GM04503 (cell line): ENCODE results near the gene ROCK1.

Experiments
- DNase-seq: peaks from one replicate; pipeline ENCODE4 v3.0.0-alpha.2; 2012; ENCODE audit warnings: low read depth

ROCK1 gene

GRCh38 chr18:21105936-21106335 lies 5.7 kb downstream of the ROCK1 start:
- no peak for DNase-seq

DNA sequence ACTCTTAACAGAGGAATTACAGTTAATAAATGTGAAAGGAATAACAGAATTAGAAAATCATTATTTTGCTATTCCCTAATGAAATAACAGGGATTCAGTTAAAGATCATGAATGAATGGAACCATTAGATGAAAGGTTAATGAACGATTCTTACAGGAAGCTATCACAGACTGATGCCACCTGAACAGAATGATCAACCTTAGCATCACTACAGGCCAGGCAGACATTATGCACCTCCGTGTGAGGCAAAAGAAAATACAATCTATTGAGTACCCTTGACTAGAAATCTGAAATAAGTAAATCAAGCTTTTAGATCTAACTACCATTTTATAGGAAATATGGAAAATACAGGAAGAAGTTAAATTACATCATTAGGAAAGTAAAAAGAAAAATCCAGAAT lies 10.4 kb downstream of the ROCK1 start:
- no peak for DNase-seq

GRCh38 chr18:21100678-21101077 lies 10.9 kb downstream of the ROCK1 start:
- DNase-seq: no peak

GRCh38 chr18:21100146-21100545 lies 11.5 kb downstream of the ROCK1 start:
- DNase-seq: no peak

DNA sequence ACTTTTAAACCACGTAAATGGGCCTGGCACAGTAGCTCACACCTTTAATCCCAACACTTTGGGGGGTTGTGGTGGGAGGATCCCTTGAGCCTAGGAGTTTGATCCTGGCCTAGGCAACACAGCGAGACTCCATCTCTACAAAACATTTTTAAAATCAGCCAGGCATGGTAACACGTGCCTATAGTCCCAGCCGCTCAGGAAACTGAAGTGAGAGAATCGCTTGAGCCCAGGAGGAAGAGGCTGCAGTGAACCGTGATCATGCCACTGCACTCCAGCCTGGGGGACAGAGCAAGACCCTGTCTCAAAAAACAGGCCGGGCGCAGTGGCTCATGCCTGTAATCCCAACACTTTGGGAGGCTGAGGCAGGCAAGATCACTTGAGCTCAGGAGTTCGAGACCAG lies 12.2 kb downstream of the ROCK1 start:
- no peak for DNase-seq

DNA sequence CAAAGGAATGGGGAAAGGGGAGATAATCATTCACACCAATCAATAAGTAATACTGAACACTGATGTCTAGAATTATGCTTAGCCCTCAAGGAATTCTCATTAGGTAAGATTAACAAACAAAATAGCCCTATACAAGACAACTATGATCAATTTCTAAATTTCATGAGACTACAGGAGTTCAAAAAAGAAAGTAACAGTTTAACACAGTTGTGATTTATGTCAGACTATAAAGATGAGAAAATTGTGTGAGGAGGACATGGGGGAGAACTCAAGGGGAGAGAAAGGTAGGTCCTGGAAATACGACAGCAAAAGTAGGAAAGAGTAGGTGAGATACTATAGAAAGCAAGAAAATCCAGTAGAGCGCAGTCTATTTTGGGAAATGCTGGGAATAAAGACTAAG lies 14.9 kb downstream of the ROCK1 start:
- DNase-seq: no peak

DNA sequence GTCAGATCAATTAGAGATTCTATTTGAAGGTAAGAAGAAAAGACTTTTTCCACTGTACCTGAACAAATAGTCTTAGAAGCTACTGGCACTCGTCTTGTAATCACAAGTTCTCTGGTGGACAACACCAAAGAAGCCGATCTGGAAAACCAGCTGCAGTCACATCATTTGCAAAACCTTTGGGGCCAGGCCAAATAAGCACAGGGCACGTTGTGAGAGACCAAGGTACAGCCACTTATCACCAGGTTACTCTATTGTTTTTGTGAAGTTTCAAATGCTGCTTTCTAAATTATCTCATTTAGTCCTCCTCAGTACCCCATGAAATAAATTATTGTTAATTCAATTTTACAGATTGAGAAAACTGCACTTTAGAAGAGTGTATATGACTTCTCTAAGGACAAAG lies 18.5 kb downstream of the ROCK1 start:
- DNase-seq: no peak

GRCh38 chr18:21090680-21091079 lies 20.9 kb downstream of the ROCK1 start:
- DNase-seq: no peak

GRCh38 chr18:21085579-21086166 lies 25.9 kb downstream of the ROCK1 start:
- DNase-seq: no peak

GRCh38 chr18:21084511-21085078 lies 27.0 kb downstream of the ROCK1 start:
- DNase-seq: no peak

- DNase-seq: no peak
These were observed 28.6 kb downstream of the ROCK1 start for GRCh38 chr18:21083017-21083416.

GRCh38 chr18:21081426-21081825 lies 30.2 kb downstream of the ROCK1 start:
- no peak for DNase-seq

- DNase-seq: no peak
These were observed 31.0 kb downstream of the ROCK1 start for GRCh38 chr18:21080576-21080975.

- DNase-seq: no peak
These were observed 37.0 kb downstream of the ROCK1 start for GRCh38 chr18:21074336-21075323.

- no peak for DNase-seq
These were observed 38.4 kb downstream of the ROCK1 start for GRCh38 chr18:21073180-21073579.

GRCh38 chr18:21071071-21071470 lies 40.5 kb downstream of the ROCK1 start:
- no peak for DNase-seq

DNA sequence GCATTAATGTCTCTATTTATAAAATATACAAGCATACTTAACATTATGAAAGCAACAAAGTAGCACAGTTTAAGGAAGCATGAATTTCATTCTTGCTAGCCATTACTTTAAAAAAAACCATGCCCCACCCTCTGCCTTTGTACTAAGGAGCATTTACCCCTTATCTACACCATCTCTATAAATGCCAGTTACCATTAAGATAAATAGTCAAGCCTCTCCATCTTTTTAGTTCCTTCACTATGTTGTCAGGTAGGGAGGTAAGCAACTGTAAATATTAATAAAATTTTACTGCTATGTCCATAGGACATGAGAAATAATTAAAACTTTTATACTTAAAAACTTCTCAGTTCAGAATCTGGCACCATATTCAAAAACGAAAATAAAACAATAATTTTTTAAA lies 42.1 kb downstream of the ROCK1 start:
- DNase-seq: no peak

DNA sequence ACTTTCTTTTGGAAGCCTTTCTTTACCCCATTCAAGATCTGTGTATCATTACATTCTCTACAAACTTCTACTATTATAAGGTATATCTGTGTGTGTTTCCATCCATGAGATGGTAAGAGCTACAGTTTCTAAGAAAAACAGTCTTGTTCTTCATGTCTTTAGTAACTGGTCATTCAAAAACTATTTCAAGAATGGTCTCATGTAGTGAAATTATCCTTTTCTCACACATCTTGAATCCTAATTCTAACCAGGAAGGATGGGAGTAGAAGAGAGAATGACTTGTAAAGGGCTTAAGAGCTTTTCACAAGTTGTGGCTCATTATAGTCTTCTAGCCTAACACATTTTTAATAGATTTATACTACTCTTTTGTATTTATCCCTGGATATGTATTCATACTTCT lies 47.3 kb downstream of the ROCK1 start:
- peak; percentile 36 for DNase-seq

DNA sequence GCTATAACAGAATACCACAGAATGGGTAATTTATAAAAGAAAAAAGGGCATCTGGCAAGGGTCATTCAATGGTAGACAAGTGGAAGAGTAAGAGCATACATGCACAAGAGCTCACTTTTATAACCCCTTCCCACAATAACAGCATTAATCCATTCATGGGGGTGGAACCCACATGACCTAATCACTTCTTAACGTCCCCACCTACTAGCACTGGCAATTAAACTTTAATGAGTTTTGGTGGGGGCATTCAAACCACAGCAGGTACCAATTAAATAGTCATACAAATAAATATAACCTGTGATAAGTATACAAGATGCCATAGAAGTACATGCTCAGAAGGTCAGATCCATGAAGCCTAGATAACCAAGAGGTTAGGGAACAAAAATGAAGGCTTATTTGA lies 48.6 kb downstream of the ROCK1 start:
- no peak for DNase-seq

DNA sequence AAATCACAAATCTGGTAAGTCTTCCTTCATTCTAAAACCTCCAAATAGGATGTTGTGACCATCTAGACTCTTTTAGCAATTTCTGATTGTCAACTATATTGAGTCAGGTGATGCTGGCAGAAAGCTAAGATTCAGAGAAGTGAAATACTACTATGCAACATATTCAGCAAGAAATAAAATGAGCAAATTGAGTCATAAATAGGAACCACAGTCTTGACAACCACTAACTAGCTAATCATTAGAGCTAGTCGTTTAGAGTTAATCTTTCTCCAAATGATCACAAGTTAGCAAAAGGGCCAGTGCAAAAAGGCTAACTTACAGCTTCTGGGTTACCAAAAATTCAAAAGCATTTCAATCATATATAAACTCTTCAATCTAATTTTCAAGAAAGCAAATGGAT lies 54.5 kb downstream of the ROCK1 start:
- no peak for DNase-seq

GRCh38 chr18:21056545-21056944 lies 55.1 kb downstream of the ROCK1 start:
- no peak for DNase-seq

DNA sequence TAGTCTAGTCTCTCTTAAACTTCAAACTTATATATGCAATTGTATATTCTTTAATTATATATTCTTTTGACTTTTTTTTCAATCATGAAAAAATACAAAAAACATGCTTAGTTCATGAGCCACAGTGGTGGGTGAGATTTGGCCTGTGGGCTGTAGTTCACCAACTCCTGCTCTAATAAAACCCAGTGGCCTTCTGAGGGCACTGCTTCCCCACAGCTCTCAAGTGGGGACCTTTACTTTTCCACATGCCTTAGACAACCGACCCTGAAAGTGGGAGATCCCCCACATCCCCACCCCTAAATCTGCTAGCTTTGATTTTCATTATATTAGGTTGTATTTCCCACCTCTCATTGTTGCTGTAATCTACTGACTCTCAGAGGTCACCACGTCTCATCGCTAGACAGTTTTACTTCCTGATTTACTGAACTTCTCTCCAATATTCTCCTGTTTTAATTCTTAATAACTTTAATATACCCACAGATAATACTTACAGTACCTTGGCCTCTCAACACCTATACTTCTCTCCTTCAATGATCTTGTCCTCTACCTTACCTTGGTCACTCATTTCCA lies 57.3 kb downstream of the ROCK1 start:
- no peak for DNase-seq

DNA sequence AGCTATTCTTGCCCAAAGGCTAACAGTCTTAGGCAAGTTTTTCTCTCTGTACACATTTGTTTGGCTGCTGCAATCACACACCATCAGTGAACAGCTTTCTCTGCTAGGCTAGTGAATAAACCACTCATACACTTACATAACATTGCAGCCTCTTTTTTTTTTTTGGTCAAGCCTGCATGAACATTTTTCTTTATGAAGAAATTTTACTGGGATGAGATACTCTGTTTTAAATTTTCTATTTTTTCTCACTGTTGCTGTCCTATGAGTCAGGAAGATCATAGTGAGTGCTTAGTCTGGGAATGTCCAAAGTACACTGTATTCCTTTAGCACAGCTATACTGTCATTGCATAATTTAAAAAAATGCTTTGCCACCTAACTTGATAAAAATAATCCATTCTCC lies 58.5 kb downstream of the ROCK1 start:
- peak; percentile 90 for DNase-seq
